Measurements from ENCODE around the gene CEL.
A peak's percentile ranks its signal among the peaks of the same experiment; 100 is the strongest.
"Not testable (repeated sequence)": the region's sequence is repeated elsewhere in the genome, so short reads cannot be mapped to it uniquely, and the experiment has no call there.

Gene CEL

DNA sequence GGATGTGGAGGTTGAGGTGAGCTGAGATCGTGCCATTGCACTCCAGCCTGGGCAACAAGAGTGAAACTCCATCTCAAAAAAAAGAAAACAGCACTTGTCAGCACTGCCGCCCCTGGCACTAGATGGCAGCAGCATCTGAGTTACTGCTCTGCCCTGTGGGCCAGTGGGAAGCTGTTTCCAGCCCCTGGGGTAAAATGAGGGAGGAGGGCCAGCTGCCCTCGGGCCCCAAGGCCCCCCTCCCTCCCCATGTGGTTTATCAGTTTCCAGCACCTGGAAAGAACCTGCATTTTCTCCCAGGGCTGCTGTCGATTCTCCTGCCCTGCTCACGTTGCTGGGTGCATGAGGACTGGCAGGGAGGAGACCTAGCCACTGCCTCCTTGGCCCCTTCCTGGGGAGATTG lies 13.2 kb upstream of the CEL start:
- peak; percentile 46 for DNase-seq (ENCODE audit: low spot score)

DNA sequence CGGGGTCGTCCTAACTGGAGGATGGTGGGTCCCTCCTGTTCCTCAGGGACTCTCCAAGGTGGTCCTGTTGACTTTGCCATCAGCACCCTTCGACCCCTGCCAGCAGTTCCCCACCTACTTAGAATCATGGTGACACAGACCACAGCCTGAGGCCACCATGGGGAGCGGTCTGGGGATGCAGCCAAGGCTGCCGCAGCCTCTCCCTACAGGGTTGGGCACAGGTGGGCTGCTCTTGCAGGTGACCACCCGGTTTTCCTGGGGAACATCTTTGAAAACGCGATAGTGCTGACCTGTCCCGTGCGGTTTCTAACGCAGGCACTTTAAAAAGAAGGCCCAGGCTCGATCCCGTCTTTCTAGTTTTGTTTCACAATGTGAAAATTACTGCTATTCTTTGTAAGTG lies 12.7 kb upstream of the CEL start:
- no peak for DNase-seq (ENCODE audit: low spot score)

DNA sequence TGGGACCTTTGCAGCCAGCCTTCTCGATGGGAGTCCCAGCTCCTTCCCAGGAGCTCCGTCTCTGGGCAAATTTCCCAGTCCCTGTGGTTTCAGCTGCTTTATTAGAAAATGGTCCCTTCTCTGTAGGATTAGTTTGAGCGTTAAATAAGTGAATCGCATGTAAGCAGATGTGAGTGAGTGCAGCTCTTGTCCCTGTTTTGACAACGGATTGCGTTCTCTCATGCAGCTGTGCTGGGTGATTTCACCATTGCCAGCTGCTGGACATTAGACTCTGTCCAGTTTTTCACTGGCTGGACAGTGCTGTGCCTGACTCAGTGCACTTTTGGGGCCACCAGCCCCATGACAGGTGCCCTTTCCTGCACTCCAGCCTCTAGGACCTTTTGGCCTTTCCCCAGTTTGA lies 11.6 kb upstream of the CEL start:
- no peak for DNase-seq (ENCODE audit: low spot score)

DNA sequence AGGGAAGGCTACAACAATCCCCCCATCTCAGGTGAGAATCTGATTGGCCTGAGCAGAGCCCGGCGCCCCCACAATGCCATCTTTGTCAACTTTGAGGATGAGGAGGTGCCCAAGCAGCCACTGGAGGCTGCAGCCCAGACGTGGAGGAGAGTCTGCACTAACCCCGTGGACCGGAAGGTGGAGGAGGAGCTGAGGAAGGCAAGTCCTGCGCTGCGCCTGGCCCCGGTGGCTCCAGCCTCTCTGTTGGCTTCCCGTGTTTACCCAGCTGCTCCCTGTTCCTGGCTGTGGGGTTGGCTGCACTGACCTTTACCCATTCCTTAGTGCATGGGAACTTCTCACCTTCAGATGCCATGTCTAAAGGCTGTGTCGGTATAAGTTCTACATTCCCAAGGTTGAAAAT lies 11.0 kb upstream of the CEL start:
- no peak for DNase-seq (ENCODE audit: low spot score)

DNA sequence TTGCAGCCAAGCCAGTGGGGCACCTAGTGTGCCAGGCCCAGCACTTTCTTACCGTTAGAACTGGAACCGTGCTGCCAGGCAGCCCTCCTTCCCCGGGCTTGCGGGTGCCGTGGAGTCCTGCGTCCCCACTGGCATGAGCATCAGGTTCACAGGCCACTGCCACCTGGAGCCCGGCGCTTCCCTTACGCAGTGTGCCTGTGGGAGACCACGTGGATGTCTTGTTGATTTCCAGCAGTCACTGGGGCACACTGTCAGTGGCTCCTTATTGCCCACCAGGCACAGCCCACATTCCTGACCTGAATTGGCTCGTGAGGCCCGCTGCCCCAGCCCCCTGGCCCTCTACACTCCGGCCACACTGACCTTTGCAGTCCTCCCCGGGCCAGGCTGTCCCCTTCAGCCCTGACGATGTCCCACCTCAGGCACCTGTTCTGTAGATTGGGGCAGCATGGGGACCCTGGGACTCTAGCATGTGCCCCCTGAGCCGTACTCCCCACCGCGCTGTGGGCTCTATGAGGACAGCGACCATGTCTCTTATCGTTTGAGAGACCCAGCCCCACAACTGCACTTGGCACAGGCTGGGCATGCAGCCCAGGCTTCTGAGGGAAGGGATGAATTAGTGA lies 10.4 kb upstream of the CEL start:
- no peak for DNase-seq (ENCODE audit: low spot score)

DNA sequence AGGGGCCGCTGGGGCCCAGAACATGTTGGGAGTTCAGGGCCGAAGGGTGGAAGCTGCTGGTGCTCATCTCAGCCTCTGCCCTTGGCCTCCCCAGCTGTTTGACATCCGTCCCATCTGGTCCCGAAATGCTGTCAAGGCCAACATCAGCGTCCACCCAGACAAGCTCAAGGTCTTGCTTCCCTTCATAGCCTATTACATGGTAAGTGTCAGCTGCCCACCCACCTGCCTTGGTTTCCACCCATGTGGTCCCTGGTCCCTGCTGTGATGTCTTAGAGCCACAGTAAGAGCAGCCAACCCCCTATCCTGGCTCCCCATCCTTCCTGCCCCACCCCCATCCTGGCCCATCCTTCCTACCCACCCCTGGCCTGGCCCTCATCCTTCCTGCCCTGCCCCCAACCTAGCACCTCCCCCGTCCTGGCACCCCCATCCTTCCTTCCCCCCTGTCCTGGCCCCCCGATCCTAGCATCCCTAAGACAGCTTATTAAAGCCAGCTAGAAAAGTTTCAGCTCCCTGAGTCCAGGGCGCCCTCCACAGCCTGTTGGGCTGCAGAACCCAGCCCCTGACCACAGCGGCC lies 9.7 kb upstream of the CEL start:
- no peak for DNase-seq (ENCODE audit: low spot score)

DNA sequence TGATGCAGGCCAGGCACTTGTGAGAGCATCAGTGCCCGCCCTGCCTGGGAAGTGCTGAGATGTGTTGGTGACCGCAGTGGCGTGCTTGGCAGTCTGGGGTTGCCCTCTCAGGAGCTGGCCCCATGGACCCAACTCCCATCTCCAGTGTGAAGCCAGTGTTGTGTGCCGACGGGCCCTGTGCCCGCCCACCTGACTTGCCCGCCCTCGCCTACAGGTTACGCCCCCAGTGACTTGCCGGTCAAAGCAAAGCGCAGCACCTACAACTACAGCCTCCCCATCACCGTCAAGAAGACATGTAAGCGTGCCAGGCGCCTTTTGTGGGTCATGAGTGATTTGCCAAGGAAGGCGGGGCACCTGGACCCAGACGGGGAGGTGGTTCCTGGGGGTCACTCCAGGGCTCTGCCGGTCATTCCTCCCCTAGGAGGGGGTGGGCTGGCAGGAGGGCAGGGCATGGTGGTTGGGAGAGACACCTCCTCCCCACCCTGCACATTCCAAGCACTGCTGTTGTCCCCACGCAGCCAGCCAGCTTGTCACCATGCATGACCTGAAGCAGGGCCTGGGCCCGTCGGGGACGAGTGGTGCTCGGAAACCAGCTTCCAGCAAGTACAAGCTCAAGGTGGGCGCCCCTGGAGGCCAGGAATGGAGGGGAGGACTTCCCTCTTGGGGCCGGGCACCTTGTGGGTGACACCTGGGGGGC lies 7.4 kb upstream of the CEL start:
- DNase-seq (ENCODE audit: low spot score) = no peak

DNA sequence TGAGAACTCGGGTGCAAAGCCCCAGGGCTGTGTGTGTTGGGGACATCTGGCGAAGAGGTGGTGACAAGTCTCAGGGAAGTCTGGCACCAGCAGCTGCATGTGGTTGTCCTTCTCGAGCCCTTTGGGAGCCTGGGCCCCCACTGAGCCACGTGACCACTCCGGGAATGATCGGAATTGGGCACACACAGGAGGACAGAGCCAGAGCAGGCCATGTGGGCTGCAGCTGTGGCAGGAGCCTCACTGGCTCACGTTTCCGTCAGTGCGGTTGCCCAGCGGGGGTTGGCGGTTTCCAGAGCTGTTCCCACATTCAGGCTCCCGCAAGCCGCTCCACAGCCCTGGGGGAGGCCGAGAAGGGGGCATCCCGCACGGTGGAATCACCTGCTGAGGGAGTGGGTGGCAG lies 6.8 kb upstream of the CEL start:
- DNase-seq (ENCODE audit: low spot score) = no peak

DNA sequence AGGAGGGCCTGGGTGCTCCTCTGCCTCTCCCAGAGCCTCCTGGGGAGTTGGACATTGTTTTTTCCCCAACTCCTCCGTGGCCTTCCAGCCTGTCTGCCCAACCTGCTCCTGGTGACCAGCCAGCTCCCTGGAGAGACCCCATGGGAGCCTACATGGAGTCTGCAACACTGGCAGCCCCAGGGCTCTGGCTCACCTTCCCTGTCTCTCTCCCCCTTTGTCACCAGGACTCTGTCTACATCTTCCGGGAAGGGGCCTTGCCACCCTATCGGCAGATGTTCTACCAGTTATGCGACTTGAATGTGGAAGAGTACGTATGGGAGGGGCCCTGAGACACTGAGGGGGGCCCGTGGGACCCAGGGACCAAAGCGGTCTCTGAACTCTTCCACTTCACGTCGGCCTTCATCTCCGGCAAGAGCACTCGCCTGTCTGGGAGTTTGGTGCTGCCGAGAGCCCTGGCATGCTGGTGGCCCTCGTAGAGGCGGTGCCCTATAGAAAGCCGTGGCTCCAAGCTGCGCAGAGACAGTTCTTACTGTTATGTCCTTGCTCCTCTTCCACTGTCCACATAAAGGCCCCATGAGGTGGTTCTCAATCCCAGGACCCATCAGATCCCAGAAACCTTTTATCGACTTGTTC lies 5.9 kb upstream of the CEL start:
- no peak for DNase-seq (ENCODE audit: low spot score)

DNA sequence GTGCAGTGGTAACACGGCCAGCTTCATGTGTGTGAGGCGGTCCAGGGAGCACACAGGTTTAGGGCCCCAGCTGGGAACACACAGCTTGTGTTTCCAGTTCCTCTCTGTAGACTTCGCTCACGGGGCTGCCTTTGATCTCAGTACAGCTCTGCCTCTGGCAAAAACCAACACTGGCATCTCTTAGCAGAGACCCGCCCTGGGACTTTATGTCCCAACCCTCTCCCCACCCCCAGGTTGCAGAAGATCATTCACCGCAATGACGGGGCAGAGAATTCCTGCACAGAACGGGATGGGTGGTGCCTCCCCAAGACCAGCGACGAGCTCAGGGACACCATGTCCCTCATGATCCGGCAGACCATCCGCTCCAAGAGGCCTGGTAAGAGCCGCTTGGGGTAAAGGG lies 5.2 kb upstream of the CEL start:
- no peak for DNase-seq (ENCODE audit: low spot score)

DNA sequence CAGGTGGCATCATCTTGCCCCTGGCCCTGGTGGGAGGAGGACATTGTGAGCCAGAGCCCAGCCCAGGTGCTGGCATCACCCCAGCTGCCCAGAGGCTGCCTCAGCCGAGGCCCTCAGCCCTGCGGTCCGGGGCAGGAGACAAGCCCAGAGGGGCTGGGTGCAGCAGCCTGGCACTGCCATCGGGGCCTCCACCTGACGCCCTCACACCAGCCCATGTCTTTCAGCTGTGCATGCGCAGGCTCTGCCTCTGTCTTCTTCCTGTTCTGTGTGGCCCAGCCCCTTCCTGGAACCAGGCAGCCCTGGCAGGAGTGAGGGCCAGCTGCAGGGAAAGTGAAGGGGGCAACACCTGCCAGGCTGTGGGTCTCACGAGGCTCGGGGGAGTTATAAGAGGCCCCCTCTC lies 4.8 kb upstream of the CEL start:
- no peak for DNase-seq (ENCODE audit: low spot score)

DNA sequence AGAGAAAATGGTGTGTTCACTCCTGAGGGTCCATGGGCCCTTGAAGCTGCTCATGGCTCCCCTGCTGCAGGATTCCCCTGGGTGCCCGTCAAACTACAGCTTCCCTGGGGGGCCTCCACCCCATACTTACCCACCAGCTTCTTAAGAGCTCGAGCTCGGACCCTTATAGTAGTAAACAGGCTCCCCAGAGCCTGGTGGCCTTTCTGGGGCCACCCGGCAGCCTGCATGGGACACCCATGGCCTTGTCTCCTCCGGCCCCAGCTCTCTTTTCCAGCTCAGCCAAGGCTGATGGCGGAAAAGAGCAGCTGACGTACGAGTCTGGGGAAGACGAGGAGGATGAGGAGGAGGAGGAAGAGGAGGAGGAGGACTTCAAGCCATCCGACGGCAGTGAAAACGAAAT lies 4.2 kb upstream of the CEL start:
- no peak for DNase-seq (ENCODE audit: low spot score)

DNA sequence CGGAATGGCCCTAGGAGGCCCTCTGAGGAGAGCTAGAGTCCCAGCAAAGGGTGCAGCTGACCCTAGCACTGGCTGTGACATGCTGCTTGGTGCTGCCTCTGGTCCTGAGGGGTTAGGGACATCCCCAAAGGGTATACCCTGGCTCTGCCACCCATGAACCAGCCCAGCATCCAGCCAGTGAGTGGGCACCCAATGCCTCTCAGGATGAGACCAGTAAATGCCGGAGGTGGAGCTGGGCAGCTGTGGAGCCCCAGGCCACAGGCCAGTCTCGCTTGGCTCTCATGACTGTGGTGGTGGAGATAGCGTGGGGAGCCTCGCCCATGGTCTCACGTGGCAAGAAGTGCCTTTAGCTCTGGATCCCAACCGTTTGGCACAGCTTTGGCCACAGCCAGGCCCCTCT lies 3.7 kb upstream of the CEL start:
- DNase-seq (ENCODE audit: low spot score) = no peak

DNA sequence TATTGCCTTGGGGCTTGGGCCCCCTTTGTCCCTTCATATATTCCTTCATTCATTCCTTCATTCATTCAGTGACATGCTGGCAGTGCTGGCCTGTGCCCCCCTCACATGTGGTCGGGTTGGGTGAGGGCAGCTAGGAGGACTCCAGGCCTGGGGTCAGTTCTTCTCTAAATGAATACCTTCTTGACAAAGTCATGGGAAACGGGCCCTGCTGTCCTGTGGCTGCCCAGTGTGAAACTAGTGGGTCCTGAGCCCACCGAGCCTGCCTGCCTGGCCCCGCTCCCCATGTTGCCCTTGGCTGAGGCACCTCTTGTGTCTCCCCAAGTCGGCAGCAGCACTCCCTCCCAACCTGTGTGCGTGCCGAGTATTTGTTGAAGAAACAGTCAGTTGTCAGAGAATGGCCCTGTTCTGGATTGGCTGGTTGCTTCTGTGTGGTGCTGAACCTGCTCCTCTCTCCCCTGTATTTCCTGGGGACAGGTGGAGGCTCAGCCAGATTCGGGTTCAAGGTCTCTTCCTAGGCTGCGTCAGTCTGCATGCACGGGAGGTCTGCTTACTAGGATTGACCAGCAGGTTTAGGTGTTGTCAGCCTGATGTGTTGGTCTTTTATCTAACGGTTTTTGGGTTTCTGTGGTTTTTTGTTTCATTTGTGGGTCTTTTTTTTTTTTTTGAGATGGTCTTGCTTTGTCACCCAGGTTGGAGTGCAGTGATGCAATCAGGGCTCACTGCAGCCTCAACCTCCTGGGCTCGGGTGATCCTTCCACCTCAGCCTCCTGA lies 3.0 kb upstream of the CEL start:
- DNase-seq (ENCODE audit: low spot score) = no peak

DNA sequence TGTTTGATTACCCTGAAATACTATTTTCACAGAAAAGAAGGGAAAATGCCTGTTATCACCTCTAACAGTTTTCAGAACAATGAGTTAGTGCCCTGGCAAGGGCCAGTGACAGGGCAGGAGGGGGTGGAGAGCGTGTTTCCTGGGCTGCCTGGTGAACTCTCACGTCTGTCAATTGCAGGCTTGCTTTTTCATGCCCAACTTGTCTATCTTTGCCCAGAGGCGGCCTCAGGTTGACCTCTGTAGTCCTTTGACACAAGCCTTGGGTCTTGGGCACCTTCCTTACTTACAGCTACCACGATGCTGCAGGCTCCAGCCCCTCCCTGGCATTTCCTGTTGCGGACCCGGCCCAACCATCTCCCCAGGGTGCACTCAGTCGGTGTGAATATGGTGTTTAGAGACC lies 2.2 kb upstream of the CEL start:
- DNase-seq (ENCODE audit: low spot score) = no peak

DNA sequence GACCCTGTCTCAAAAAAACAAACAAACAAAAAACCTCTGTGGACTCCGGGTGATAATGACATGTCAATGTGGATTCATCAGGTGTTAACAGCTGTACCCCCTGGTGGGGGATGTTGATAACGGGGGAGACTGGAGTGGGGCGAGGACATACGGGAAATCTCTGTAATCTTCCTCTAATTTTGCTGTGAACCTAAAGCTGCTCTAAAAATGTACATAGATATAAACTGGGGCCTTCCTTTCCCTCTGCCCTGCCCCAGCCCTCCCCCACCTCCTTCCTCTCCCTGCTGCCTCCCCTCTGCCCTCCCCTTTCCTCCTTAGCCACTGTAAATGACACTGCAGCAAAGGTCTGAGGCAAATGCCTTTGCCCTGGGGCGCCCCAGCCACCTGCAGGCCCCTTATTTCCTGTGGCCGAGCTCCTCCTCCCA lies 1.4 kb upstream of the CEL start:
- no peak for DNase-seq (ENCODE audit: low spot score)

DNA sequence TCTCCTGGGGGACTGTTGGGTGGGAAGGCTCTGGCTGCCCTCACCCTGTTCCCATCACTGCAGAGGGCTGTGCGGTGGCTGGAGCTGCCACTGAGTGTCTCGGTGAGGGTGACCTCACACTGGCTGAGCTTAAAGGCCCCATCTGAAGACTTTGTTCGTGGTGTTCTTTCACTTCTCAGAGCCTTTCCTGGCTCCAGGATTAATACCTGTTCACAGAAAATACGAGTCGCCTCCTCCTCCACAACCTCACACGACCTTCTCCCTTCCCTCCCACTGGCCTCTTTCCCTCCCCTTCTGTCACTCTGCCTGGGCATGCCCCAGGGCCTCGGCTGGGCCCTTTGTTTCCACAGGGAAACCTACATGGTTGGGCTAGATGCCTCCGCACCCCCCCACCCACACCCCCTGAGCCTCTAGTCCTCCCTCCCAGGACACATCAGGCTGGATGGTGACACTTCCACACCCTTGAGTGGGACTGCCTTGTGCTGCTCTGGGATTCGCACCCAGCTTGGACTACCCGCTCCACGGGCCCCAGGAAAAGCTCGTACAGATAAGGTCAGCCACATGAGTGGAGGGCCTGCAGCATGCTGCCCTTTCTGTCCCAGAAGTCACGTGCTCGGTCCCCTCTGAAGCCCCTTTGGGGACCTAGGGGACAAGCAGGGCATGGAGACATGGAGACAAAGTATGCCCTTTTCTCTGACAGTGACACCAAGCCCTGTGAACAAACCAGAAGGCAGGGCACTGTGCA lies 590 bp upstream of the CEL start:
- not testable (repeated sequence) for DNase-seq (ENCODE audit: low spot score)

DNA sequence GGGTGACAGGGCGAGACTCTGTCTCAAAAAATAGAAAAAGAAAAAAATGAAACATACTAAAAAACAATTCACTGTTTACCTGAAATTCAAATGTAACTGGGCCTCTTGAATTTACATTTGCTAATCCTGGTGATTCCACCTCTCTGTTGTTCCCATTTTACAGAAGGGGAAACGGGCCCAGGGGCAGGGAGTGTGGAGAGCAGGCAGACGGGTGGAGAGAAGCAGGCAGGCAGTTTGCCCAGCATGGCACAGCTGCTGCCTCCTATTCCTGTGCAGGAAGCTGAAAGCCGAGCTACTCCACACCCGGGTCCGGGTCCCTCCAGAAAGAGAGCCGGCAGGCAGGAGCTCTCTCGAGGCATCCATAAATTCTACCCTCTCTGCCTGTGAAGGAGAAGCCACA lies 788 bp downstream of the CEL start:
- not testable (repeated sequence) for DNase-seq (ENCODE audit: low spot score)

DNA sequence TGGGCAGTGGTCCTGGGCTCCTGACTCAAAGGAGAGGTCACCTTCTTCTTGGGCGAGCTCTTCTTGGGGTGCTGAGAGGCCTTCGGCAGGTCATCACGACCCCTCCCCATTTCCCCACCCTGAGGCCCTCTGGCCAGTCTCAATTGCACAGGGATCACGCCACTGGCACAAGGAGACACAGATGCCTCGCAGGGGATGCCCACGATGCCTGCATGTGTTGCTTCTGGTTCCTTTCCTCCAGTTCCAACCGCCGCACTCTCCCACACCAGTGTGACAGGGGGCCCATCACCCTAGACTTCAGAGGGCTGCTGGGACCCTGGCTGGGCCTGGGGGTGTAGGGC lies 1.3 kb downstream of the CEL start:
- DNase-seq (ENCODE audit: low spot score) = no peak

DNA sequence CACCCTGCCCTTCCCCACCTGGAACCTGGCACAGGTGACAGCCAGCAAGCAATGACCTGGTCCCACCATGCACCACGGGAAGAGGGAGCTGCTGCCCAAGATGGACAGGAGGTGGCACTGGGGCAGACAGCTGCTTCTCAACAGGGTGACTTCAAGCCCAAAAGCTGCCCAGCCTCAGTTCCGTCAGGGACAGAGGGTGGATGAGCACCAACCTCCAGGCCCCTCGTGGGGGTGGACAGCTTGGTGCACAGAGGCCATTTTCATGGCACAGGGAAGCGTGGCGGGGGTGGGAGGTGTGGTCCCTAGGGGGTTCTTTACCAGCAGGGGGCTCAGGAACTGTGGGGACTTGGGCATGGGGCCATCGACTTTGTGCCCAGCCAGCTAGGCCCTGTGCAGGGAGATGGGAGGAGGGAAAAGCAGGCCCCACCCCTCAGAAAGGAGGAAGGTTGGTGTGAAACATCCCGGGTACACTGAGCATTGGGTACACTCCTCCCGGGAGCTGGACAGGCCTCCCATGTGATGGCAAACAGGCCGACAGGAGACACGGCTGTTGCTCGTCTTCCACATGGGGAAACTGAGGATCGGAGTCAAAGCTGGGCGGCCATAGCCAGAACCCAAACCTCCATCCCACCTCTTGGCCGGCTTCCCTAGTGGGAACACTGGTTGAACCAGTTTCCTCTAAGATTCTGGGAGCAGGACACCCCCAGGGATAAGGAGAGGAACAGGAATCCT lies 1.9 kb downstream of the CEL start:
- DNase-seq (ENCODE audit: low spot score) = no peak
